WTC11 (cell line): Measurements from ENCODE around the gene ZNF3. TPM values are rescaled to one million over a fixed set of nuclear protein-coding genes. Genes with fewer than 3 reads are reported as not detected.
A peak's percentile ranks its signal among the peaks of the same experiment; 100 is the strongest.

Source experiments
- ATAC-seq: fragments of 200-7000 bp; cut with Tn5 transposase; 2 replicates; pipeline ENCODE4 v1.10.0; 2021; ENCODE audit warnings: mild to moderate bottlenecking, moderate library complexity
- CTCF ChIA-PET: fragments of 300-600 bp; sonication (Branson Sonifier 250); formaldehyde crosslinking; loops from one replicate; lab custom pipeline; 2021; ENCODE audit warnings: antibody characterized with exemption; lab: Charles Lee
- POLR2A ChIA-PET: fragments of 350-600 bp; sonication (Branson Sonifier 250); formaldehyde crosslinking; loops from one replicate; lab custom pipeline; 2021; ENCODE audit warnings: antibody characterized with exemption; lab: Charles Lee
- DNase-seq: peaks from one replicate; pipeline ENCODE4 v3.0.0; 2021; ENCODE audit warnings: low spot score
- H3K27ac Mint-ChIP-seq: 2 replicates; pipeline ENCODE4 v1.8.0; 2021; ENCODE audit warnings: mixed read lengths
- H3K27me3 Mint-ChIP-seq: 2 replicates; pipeline ENCODE4 v1.8.0; 2021; ENCODE audit warnings: low read depth, mild to moderate bottlenecking, moderate library complexity, mixed read lengths
- H3K36me3 Mint-ChIP-seq: 2 replicates; pipeline ENCODE4 v1.8.0; 2021; ENCODE audit warnings: mixed read lengths
- H3K4me1 Mint-ChIP-seq: 2 replicates; pipeline ENCODE4 v1.8.0; 2022; ENCODE audit warnings: mixed read lengths
- H3K4me3 Mint-ChIP-seq: 2 replicates; pipeline ENCODE4 v1.8.0; 2021; ENCODE audit warnings: mild to moderate bottlenecking, moderate library complexity, mixed read lengths
- H3K9me3 Mint-ChIP-seq: 2 replicates; pipeline ENCODE4 v1.8.0; 2021; ENCODE audit warnings: mixed read lengths
- AR ChIP-seq: fragments of 250-450 bp; sonication (Bioruptor Pico); IDR thresholded peaks from 2 replicates; pipeline ENCODE4 v1.9.0; 2021; ENCODE audit warnings: mild to moderate bottlenecking
- CDX4 ChIP-seq: fragments of 250-450 bp; sonication (Bioruptor Pico); IDR thresholded peaks from 2 replicates; pipeline ENCODE4 v1.9.0; 2021; ENCODE audit warnings: moderate library complexity, mild to moderate bottlenecking, inconsistent platforms, borderline replicate concordance
- CREB1 ChIP-seq: sonication (generic); formaldehyde crosslinking; IDR thresholded peaks from 2 replicates; pipeline ENCODE4 v1.8.0; 2023; ENCODE audit warnings: mild to moderate bottlenecking, missing genetic modification reagents
- CREM ChIP-seq: sonication (generic); formaldehyde crosslinking; IDR thresholded peaks from 2 replicates; pipeline ENCODE4 v1.8.1; 2022; ENCODE audit warnings: mild to moderate bottlenecking, missing genetic modification reagents, moderate library complexity
- E2F5 ChIP-seq: sonication (generic); formaldehyde crosslinking; IDR thresholded peaks from 2 replicates; pipeline ENCODE4 v1.8.1; 2022; ENCODE audit warnings: mild to moderate bottlenecking, moderate library complexity, missing genetic modification reagents
- FOXJ3 ChIP-seq: sonication (generic); formaldehyde crosslinking; IDR thresholded peaks from 2 replicates; pipeline ENCODE4 v1.9.0; 2021; ENCODE audit warnings: missing genetic modification reagents, mild to moderate bottlenecking, borderline replicate concordance
- FOXP4 ChIP-seq: sonication (generic); formaldehyde crosslinking; IDR thresholded peaks from 2 replicates; pipeline ENCODE4 v1.8.0; 2022; ENCODE audit warnings: mild to moderate bottlenecking, missing genetic modification reagents
- GRHL2 ChIP-seq: fragments of 250-450 bp; sonication (Bioruptor Pico); IDR thresholded peaks from 2 replicates; pipeline ENCODE4 v1.8.0; 2022; ENCODE audit warnings: mild to moderate bottlenecking, moderate library complexity; ENCODE audit not compliant: insufficient replicate concordance, severe bottlenecking
- HMGA2 ChIP-seq: fragments of 250-450 bp; sonication (Bioruptor Pico); IDR thresholded peaks from 2 replicates; pipeline ENCODE4 v1.4.0; 2021; ENCODE audit warnings: mild to moderate bottlenecking, moderate library complexity
- HMGXB4 ChIP-seq: sonication (generic); formaldehyde crosslinking; IDR thresholded peaks from 2 replicates; pipeline ENCODE4 v1.8.1; 2023; ENCODE audit warnings: mild to moderate bottlenecking, moderate library complexity, missing genetic modification reagents
- JAZF1 ChIP-seq: fragments of 250-450 bp; sonication (Bioruptor Pico); IDR thresholded peaks from 2 replicates; pipeline ENCODE4 v1.9.0; 2021; ENCODE audit warnings: moderate library complexity, mild to moderate bottlenecking, inconsistent platforms
- JUN ChIP-seq: sonication (generic); formaldehyde crosslinking; IDR thresholded peaks from 2 replicates; pipeline ENCODE4 v1.8.0; 2023; ENCODE audit warnings: mild to moderate bottlenecking, missing genetic modification reagents
- MAX ChIP-seq: sonication (generic); formaldehyde crosslinking; IDR thresholded peaks from 2 replicates; pipeline ENCODE4 v1.8.0; 2022; ENCODE audit warnings: mild to moderate bottlenecking, missing genetic modification reagents
- MXD4 ChIP-seq: fragments of 250-450 bp; sonication (Bioruptor Pico); IDR thresholded peaks from 2 replicates; pipeline ENCODE4 v1.8.0; 2021; ENCODE audit warnings: mild to moderate bottlenecking, moderate library complexity, borderline replicate concordance
- NFYB ChIP-seq: sonication (generic); formaldehyde crosslinking; conservative IDR thresholded peaks from 2 replicates; pipeline ENCODE4 v1.8.0; 2022; ENCODE audit warnings: low read depth, missing genetic modification reagents
- ZNF121 ChIP-seq: sonication (generic); formaldehyde crosslinking; IDR thresholded peaks from 2 replicates; pipeline ENCODE4 v1.8.0; 2023; ENCODE audit warnings: missing genetic modification reagents
- ZNF138 ChIP-seq: sonication (generic); formaldehyde crosslinking; conservative IDR thresholded peaks from 2 replicates; pipeline ENCODE4 v1.8.1; 2022; ENCODE audit warnings: mild to moderate bottlenecking, moderate library complexity, missing genetic modification reagents
- ZNF425 ChIP-seq: fragments of 250-450 bp; sonication (Bioruptor Pico); conservative IDR thresholded peaks from 2 replicates; pipeline ENCODE4 v1.9.0; 2021; ENCODE audit warnings: mild to moderate bottlenecking
- total RNA-seq: library from RNA; stranded (reverse); gene quantifications from 3 replicates; pipeline ENCODE4 v1.2.3, GENCODE V29; 2021

ZNF3 gene
- total RNA-seq, 1 experiment from 2014 or later: 48.3 TPM

- TF ChIP-seq FOXP4 (CRISPR knock-in tag): no peak
- TF ChIP-seq HMGXB4: no peak
- TF ChIP-seq, all 79 proteins: peak for 0
These were observed 48.0 kb downstream of the ZNF3 start (continued) for GRCh38 chr7:100033526-100033925.

- CTCF ChIA-PET: interaction anchor here (1.2 to 1.4 kb wide), 3 partner anchors 36 to 116 kb away, joined by 5 to 6 read pairs (median 5); no protein-coding TSS in a partner anchor
- H3K36me3 Mint-ChIP-seq: peaks cover 69% of the 10 kb centered on the region
- H3K4me1 Mint-ChIP-seq: no peaks in the 10 kb centered on the region
These were observed 51.9 kb downstream of the ZNF3 start for GRCh38 chr7:100029596-100029995.

More at GRCh38 chr7:100029596-100029995, 51.9 kb downstream of the ZNF3 start:
- Mint-ChIP-seq H3K27me3 (no peaks in the 10 kb centered on the region), H3K4me3 (no peak overlapping the region), H3K9me3 (no peaks in the 10 kb centered on the region), H3K27ac (peak overlapping the region; percentile 27; the same call in 1 of the 2 replicates)
- TF ChIP-seq ZNF138 (CRISPR knock-in tag): no peak
- no peak for TF ChIP-seq MAX
- no peak for TF ChIP-seq CREM (CRISPR knock-in tag)
- TF ChIP-seq HMGA2 (CRISPR knock-in tag): no peak
- TF ChIP-seq MXD4 (CRISPR knock-in tag): no peak
- TF ChIP-seq GRHL2 (CRISPR knock-in tag): no peak
- no peak for TF ChIP-seq CREB1 (CRISPR knock-in tag)
- TF ChIP-seq JUN (CRISPR knock-in tag): no peak
- TF ChIP-seq FOXJ3: no peak
- TF ChIP-seq ZNF425 (CRISPR knock-in tag): no peak
- TF ChIP-seq NFYB (CRISPR knock-in tag): no peak
- no peak for TF ChIP-seq CDX4 (CRISPR knock-in tag)
- no peak for TF ChIP-seq JAZF1
- no peak for TF ChIP-seq AR (CRISPR knock-in tag)
- TF ChIP-seq ZNF121: no peak
- TF ChIP-seq E2F5 (CRISPR knock-in tag): no peak
- POLR2A ChIA-PET: interaction anchor here (0.7 kb wide), 2 partner anchors 71 to 84 kb away, joined by 3 to 6 read pairs; no protein-coding TSS in a partner anchor
- ATAC-seq: 0 out of 2 replicates have a peak, but pooled peaks have one; percentile 28
- no peak for DNase-seq
